Measurements from ENCODE around the gene GATA6.
"Not testable (repeated sequence)": the region's sequence is repeated elsewhere in the genome, so short reads cannot be mapped to it uniquely, and the experiment has no call there.

GATA6 gene

DNA sequence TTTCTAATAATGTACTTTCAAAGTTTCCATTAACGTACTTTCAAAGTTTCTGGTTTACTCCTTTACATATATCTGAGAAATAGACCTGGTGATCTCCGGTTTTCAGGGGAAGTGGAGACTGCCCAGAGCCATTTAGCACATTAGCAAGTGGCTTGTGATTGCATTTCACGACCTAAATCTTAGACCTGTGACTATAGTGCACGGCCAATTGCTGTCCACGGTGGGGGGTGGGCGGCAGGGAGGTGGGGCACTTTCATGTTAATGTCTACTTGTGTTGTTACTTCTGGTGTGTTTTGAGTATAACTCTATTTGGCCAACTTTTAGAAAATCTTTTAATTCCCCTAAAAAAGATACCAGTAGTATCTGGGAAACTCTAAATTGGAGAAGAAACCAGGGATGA lies 11.3 kb downstream of the GATA6 start:
- Histone ChIP-seq H3K4me3 (ENCODE audit: insufficient read depth, low read depth, low read length, poor library complexity, severe bottlenecking) (no peak overlapping the region), H3K9me3 (ENCODE audit: control insufficient read depth, low read length) (no peaks in the 10 kb centered on the region), H3K4me1 (ENCODE audit: control insufficient read depth, insufficient read depth, low read length, poor library complexity, severe bottlenecking) (no peaks in the 10 kb centered on the region), H3K36me3 (ENCODE audit: control insufficient read depth, insufficient read depth, low read length) (no peaks in the 10 kb centered on the region), H3K27me3 (replicated peaks; ENCODE audit: control insufficient read depth, insufficient read depth, low read length, poor library complexity, severe bottlenecking) (peaks cover 11% of the 10 kb centered on the region), H3K27ac (ENCODE audit: insufficient read depth, low read length, poor library complexity, severe bottlenecking) (no peak overlapping the region)
- no peak for DNase-seq

DNA sequence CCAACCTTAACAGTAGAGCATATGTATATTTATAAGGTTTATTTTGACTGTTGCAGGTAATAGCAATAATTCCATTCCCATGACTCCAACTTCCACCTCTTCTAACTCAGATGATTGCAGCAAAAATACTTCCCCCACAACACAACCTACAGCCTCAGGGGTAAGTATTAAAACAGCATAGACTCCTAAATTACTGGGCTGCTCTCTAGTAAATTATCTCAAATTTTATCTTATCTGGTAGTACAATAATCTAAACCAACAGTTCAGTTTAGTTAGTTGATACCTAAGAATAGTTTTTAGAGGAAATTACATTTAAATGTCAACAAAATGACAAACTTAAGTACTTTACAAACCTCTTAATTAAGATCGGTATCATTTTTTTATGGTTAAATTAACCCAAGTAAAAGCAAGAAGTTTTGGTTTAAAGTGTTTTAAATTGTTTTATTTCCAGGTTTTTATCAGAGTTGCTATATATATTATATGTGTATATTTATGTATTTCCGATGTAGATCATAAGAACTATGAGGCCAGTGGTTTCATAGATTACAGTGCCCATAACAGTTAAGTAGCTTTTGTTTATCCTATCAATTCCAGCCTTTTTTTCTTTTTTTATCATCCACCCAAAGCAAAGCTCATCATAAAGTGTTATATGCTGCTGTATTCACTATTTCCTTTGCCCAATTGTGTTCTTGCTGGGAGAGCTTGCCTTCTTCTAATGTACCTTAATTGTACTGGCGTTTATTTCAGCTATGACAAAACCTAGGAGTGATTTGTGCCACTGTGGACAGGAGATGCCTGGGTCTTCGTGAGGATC lies 13.7 kb downstream of the GATA6 start:
- Histone ChIP-seq H3K27ac (ENCODE audit: insufficient read depth, low read length, poor library complexity, severe bottlenecking) (no peak overlapping the region), H3K36me3 (ENCODE audit: control insufficient read depth, insufficient read depth, low read length) (no peaks in the 10 kb centered on the region), H3K27me3 (replicated peaks; ENCODE audit: control insufficient read depth, insufficient read depth, low read length, poor library complexity, severe bottlenecking) (no peaks in the 10 kb centered on the region), H3K9me3 (ENCODE audit: control insufficient read depth, low read length) (no peaks in the 10 kb centered on the region), H3K4me3 (ENCODE audit: insufficient read depth, low read depth, low read length, poor library complexity, severe bottlenecking) (no peak overlapping the region), H3K4me1 (ENCODE audit: control insufficient read depth, insufficient read depth, low read length, poor library complexity, severe bottlenecking) (no peaks in the 10 kb centered on the region)
- DNase-seq: no peak

DNA sequence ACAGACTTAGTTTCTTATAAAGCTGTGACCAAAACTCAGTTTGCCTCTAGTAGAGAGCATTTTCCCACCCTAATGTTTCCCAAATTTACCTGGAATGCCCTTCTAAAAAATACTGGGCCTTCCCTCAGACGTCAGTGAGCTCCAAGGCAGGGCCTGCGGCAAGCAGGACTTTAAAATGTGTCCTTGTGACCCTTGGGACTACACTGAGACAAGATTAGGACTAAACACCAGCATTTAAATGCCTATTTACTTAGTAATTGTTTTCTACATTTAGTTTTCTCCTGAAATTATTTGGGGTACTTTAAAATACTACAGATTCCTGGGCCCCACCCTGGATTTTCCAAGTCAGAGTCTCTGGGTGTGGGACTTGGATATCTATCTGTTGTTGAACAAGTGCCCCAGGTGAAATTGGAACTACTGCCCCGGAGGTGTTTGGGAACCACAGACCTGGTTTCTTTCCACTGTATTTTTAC lies 14.3 kb downstream of the GATA6 start:
- no peak overlapping the region for H3K4me3 ChIP-seq (ENCODE audit: insufficient read depth, low read depth, low read length, poor library complexity, severe bottlenecking)
- H3K27me3 ChIP-seq (replicated peaks; ENCODE audit: control insufficient read depth, insufficient read depth, low read length, poor library complexity, severe bottlenecking): no peaks in the 10 kb centered on the region
- no peak for DNase-seq
- no peaks in the 10 kb centered on the region for H3K4me1 ChIP-seq (ENCODE audit: control insufficient read depth, insufficient read depth, low read length, poor library complexity, severe bottlenecking)
- H3K36me3 ChIP-seq (ENCODE audit: control insufficient read depth, insufficient read depth, low read length): no peaks in the 10 kb centered on the region
- no peaks in the 10 kb centered on the region for H3K9me3 ChIP-seq (ENCODE audit: control insufficient read depth, low read length)
- no peak overlapping the region for H3K27ac ChIP-seq (ENCODE audit: insufficient read depth, low read length, poor library complexity, severe bottlenecking)

DNA sequence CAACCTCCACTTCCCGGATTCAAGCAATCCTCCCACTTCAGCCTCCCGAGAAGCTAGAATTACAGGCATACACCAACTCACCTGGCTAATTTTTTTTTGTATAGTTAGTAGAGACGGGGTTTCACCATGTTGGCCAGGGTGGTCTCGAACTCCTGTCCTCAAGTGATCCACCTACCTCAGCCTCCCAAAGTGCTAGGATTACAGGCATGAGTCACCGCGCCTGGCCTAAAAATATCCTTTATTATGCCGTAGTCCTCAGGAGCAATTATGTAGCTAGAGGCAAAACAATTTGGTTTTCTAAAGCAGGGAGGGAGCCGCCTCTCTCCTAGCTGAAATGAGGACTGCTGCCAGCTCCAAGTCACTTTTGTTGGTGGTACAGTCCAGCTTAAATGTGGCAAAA lies 15.2 kb downstream of the GATA6 start:
- H3K27me3 ChIP-seq (replicated peaks; ENCODE audit: control insufficient read depth, insufficient read depth, low read length, poor library complexity, severe bottlenecking); H3K27ac ChIP-seq (ENCODE audit: insufficient read depth, low read length, poor library complexity, severe bottlenecking): not testable (repeated sequence)

DNA sequence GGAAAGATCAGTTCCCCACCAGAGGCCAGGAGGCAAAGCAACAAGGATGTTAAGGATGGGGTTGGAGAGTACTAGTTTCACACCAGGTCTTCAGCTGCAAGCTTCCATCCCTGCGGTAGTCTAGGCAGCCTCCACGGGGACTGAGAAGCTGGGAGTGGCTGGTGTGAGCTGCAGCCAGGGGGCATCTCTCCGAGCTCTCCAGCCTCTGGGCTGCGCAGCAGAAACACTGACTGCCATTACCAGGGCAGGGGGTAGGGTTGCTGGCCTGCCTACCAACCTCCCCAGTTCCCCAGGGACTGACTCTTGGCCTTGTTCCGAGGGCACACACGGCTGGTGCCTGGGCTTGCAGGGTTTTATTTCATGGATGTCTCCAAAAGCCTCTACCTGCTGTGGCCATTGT lies 15.9 kb downstream of the GATA6 start:
- Histone ChIP-seq H3K36me3 (ENCODE audit: control insufficient read depth, insufficient read depth, low read length) (no peaks in the 10 kb centered on the region), H3K27ac (ENCODE audit: insufficient read depth, low read length, poor library complexity, severe bottlenecking) (no peak overlapping the region), H3K4me3 (ENCODE audit: insufficient read depth, low read depth, low read length, poor library complexity, severe bottlenecking) (no peak overlapping the region), H3K27me3 (replicated peaks; ENCODE audit: control insufficient read depth, insufficient read depth, low read length, poor library complexity, severe bottlenecking) (no peaks in the 10 kb centered on the region), H3K9me3 (ENCODE audit: control insufficient read depth, low read length) (no peaks in the 10 kb centered on the region), H3K4me1 (ENCODE audit: control insufficient read depth, insufficient read depth, low read length, poor library complexity, severe bottlenecking) (no peaks in the 10 kb centered on the region)
- no peak for DNase-seq

More for the DNA sequence above, 15.2 kb downstream of the GATA6 start:
- not testable (repeated sequence) for H3K36me3 ChIP-seq (ENCODE audit: control insufficient read depth, insufficient read depth, low read length); H3K4me1 ChIP-seq (ENCODE audit: control insufficient read depth, insufficient read depth, low read length, poor library complexity, severe bottlenecking); H3K4me3 ChIP-seq (ENCODE audit: insufficient read depth, low read depth, low read length, poor library complexity, severe bottlenecking); H3K9me3 ChIP-seq (ENCODE audit: control insufficient read depth, low read length); DNase-seq

DNA sequence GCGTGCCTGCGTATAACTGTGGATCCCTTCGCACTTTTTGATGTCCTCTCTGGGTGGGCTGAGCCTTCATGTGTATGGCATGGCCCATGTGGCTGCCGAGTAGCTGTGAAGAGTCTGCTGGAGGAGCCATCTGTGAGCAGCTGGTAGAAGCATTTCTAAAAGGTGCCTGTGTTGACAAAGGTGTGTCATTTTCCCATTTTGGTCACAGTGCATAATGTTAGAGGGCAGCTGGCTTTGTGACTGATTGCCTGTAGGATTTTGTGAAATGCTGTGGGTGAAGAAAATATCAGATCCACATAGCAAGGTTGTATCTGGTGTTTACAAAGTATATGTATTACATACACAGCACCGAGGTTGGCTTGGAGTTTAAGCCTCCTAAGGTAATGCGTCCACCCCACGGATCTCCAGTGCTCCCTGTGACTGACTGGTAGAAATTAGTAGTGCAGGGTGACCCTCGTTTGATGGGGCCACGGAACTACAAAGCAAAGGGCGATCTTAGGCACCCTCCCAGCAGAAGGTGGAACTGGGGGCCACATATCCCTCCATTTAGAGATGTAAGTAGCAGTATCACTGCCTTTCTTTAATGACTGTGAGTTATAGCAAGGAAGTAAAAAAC lies 16.5 kb downstream of the GATA6 start:
- Histone ChIP-seq H3K27me3 (replicated peaks; ENCODE audit: control insufficient read depth, insufficient read depth, low read length, poor library complexity, severe bottlenecking) (no peaks in the 10 kb centered on the region), H3K36me3 (ENCODE audit: control insufficient read depth, insufficient read depth, low read length) (no peaks in the 10 kb centered on the region), H3K4me3 (ENCODE audit: insufficient read depth, low read depth, low read length, poor library complexity, severe bottlenecking) (no peak overlapping the region), H3K9me3 (ENCODE audit: control insufficient read depth, low read length) (no peaks in the 10 kb centered on the region), H3K4me1 (ENCODE audit: control insufficient read depth, insufficient read depth, low read length, poor library complexity, severe bottlenecking) (no peaks in the 10 kb centered on the region), H3K27ac (ENCODE audit: insufficient read depth, low read length, poor library complexity, severe bottlenecking) (no peak overlapping the region)
- DNase-seq: no peak

DNA sequence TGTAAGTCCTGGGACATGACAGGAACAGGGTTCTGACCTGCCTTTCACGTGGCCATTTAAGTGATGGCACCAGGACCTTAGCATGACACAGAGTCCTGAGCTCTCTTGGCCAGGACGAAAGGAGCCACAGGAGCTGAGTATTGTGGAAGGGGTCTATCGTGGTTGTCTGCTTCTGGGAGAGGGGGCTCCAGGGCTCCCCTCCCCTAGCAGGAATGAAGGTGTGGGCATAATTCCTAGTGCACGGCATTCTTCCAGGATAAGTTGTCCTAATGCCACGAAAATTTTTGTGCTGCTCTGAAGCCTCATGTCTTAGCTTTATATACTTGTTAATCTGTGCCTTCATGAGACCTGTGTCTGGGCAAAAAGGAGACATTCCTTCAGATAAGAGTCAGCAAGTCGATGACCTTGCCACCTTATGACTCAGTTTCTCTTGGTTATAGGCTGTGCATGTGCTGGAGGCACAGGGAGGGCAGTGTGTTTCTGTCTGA lies 17.1 kb downstream of the GATA6 start:
- no peaks in the 10 kb centered on the region for H3K4me1 ChIP-seq (ENCODE audit: control insufficient read depth, insufficient read depth, low read length, poor library complexity, severe bottlenecking)
- H3K36me3 ChIP-seq (ENCODE audit: control insufficient read depth, insufficient read depth, low read length): no peaks in the 10 kb centered on the region
- no peak for DNase-seq
- H3K4me3 ChIP-seq (ENCODE audit: insufficient read depth, low read depth, low read length, poor library complexity, severe bottlenecking): no peak overlapping the region
- no peaks in the 10 kb centered on the region for H3K9me3 ChIP-seq (ENCODE audit: control insufficient read depth, low read length)
- H3K27me3 ChIP-seq (replicated peaks; ENCODE audit: control insufficient read depth, insufficient read depth, low read length, poor library complexity, severe bottlenecking): no peaks in the 10 kb centered on the region
- H3K27ac ChIP-seq (ENCODE audit: insufficient read depth, low read length, poor library complexity, severe bottlenecking): no peak overlapping the region

DNA sequence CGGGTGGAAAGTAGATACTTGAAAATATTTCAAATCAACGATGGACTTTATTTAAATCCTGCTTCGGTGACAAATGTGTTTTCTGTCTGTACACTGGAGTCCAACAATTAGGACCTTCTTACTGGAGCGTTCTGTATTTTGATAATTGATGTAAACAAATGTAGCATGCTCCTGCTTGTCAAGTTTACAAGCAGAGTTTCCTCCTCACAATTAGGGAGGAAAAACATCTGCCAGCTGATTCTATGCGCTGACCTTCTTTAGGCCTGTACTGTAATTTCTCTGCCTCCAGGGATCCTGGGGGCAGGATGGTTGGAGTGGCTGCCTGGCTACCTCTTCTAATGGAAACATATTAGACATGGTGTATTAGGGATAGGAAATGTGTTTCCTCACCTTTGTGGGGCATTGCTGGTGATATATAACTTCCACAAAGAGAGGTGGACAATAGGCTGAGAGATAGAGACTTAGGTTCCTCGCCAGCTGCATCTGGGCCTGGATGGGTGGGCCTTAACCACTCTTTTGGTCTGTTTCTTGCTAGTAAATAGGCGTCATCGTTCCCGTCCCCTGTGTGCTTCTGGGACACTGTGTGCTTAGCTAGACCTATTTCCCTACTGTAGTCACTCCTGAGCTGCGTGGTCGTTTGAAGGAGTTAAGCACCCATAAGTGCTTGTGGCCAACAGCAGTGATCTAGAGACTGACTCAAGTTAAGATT lies 19.3 kb downstream of the GATA6 start:
- no peaks in the 10 kb centered on the region for H3K27me3 ChIP-seq (replicated peaks; ENCODE audit: control insufficient read depth, insufficient read depth, low read length, poor library complexity, severe bottlenecking)
- H3K36me3 ChIP-seq (ENCODE audit: control insufficient read depth, insufficient read depth, low read length): no peaks in the 10 kb centered on the region
- no peaks in the 10 kb centered on the region for H3K4me1 ChIP-seq (ENCODE audit: control insufficient read depth, insufficient read depth, low read length, poor library complexity, severe bottlenecking)
- no peak overlapping the region for H3K4me3 ChIP-seq (ENCODE audit: insufficient read depth, low read depth, low read length, poor library complexity, severe bottlenecking)
- no peak for DNase-seq
- no peaks in the 10 kb centered on the region for H3K9me3 ChIP-seq (ENCODE audit: control insufficient read depth, low read length)
- H3K27ac ChIP-seq (ENCODE audit: insufficient read depth, low read length, poor library complexity, severe bottlenecking): no peak overlapping the region

DNA sequence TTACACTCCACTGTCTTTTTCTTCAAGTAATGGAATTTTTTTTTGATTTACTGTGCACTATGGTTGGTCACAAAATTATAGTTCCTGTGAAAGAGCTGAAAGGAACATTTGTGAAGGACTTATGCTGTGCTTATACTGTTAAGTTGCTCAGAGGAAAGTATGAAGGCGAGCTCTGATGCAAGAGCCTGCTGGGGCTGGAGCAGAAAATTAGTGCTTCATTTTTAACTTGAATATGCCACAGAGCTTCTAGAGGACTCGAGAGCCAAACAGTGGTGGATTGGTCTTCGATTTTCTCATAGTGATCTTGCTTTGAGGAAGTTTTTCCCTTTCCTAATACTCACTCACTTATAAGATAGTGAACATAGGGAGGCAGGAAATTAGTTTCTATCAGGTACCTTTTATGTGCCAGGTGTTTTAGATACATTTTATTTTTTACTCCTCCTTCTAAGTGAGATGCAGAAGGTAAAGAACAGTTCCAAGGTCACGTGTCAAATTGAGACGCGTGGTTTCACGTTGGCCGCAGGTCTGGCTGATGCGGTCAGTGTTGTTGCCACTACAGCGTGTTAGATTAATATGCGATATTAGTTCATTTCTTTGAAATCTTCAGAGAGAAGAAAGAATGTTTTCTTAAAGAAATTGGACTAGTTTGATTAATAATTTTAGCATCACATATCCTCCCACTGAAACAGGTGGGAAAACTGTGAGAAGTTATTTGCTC lies 20.2 kb downstream of the GATA6 start:
- H3K4me3 ChIP-seq (ENCODE audit: insufficient read depth, low read depth, low read length, poor library complexity, severe bottlenecking): no peak overlapping the region
- no peaks in the 10 kb centered on the region for H3K27me3 ChIP-seq (replicated peaks; ENCODE audit: control insufficient read depth, insufficient read depth, low read length, poor library complexity, severe bottlenecking)
- DNase-seq: no peak
- no peaks in the 10 kb centered on the region for H3K9me3 ChIP-seq (ENCODE audit: control insufficient read depth, low read length)
- H3K4me1 ChIP-seq (ENCODE audit: control insufficient read depth, insufficient read depth, low read length, poor library complexity, severe bottlenecking): no peaks in the 10 kb centered on the region
- H3K27ac ChIP-seq (ENCODE audit: insufficient read depth, low read length, poor library complexity, severe bottlenecking): no peak overlapping the region
- no peaks in the 10 kb centered on the region for H3K36me3 ChIP-seq (ENCODE audit: control insufficient read depth, insufficient read depth, low read length)

Data from effector memory CD4-positive, alpha-beta T cell (primary cell).